Measurements from ENCODE around the gene GRAMD2B.

DNA sequence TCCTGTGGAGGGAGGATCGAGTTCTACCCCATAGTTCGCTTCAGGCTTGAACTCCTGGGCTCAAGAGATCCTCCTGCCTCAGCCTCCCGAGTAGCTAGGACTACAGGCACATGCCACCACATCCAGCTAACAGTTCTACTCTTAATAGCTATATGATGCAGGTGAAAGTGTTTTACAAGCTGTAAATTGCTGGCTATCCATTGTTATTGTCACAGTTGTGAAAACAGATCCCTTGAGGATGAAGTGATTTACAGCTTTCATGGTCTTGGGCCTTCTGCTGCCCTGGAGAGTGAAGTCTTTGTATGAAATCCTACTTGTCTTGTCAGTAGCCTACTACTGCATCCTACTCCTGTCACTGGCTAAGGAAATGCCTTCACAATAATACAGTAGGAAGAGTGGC, 48.0 kb downstream of the GRAMD2B start:
- no peak for TF ChIP-seq EP300 (IDR thresholded peaks at IDR 0.05)
- TF ChIP-seq, protein P1, sequence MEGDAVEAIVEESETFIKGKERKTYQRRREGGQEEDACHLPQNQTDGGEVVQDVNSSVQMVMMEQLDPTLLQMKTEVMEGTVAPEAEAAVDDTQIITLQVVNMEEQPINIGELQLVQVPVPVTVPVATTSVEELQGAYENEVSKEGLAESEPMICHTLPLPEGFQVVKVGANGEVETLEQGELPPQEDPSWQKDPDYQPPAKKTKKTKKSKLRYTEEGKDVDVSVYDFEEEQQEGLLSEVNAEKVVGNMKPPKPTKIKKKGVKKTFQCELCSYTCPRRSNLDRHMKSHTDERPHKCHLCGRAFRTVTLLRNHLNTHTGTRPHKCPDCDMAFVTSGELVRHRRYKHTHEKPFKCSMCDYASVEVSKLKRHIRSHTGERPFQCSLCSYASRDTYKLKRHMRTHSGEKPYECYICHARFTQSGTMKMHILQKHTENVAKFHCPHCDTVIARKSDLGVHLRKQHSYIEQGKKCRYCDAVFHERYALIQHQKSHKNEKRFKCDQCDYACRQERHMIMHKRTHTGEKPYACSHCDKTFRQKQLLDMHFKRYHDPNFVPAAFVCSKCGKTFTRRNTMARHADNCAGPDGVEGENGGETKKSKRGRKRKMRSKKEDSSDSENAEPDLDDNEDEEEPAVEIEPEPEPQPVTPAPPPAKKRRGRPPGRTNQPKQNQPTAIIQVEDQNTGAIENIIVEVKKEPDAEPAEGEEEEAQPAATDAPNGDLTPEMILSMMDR (IDR thresholded peaks at IDR 0.05), result no peak
- no peak for TF ChIP-seq POLR2A (IDR thresholded peaks at IDR 0.05)
